GM12891 (cell line): ENCODE measurements around the gene MRRF.
A peak's percentile ranks its signal among the peaks of the same experiment; 100 is the strongest.

Experiments
- DNase-seq: peaks from one replicate; pipeline ENCODE4 v3.0.0; 2011; ENCODE audit warnings: low spot score; ENCODE audit not compliant: insufficient read length
- FAIRE-seq: peaks from 2 replicates; lab custom pipeline; 2011; peaks lifted over from hg19 to GRCh38; lab: Jason Lieb, UNC
- PAX5 ChIP-seq: IDR thresholded peaks from 2 replicates; pipeline ENCODE4 v1.6.1; 2011; ENCODE audit warnings: low read length, moderate library complexity, mild to moderate bottlenecking; ENCODE audit not compliant: insufficient read depth, severe bottlenecking
- POLR2A ChIP-seq: IDR thresholded peaks from 2 replicates; pipeline ENCODE4 v1.6.1; 2011; ENCODE audit warnings: low read depth, low read length, control low read depth
- POLR2AphosphoS5 ChIP-seq: IDR thresholded peaks from 2 replicates; pipeline ENCODE4 v1.6.1; 2011; ENCODE audit warnings: low read depth, low read length, control low read depth
- POU2F2 ChIP-seq: IDR thresholded peaks from 2 replicates; pipeline ENCODE4 v1.6.1; 2011; ENCODE audit warnings: low read depth, mild to moderate bottlenecking, control low read depth, low read length, moderate library complexity
- SPI1 ChIP-seq: IDR thresholded peaks from 2 replicates; pipeline ENCODE4 v1.6.1; 2011; ENCODE audit warnings: low read depth, low read length, control low read depth
- TAF1 ChIP-seq: IDR thresholded peaks from 2 replicates; pipeline ENCODE4 v1.6.1; 2011; ENCODE audit warnings: low read depth, low read length, control low read depth

MRRF gene

GRCh38 chr9:122228568-122229484 is 35.9 kb upstream of the MRRF start, which contains the start of gene LHX6:
Gene LHX6, minus strand, starts transcription at chr9:122228957. Its CDS starts 217 bp downstream, at chr9:122228740.
- DNase-seq (peak; percentile 42), FAIRE-seq (no peak)
- TF ChIP-seq POLR2AphosphoS5 (no peak), SPI1 (no peak), PAX5 (peak; percentile 31), TAF1 (no peak), POLR2A (no peak), POU2F2 (no peak)

- TF ChIP-seq SPI1 (no peak), POLR2A (no peak), POU2F2 (no peak), TAF1 (no peak), POLR2AphosphoS5 (no peak), PAX5 (no peak)
- no peak for DNase-seq
- no peak for FAIRE-seq
These were observed 35.2 kb upstream of the MRRF start for GRCh38 chr9:122229485-122229837.

GRCh38 chr9:122232796-122233306 is 31.8 kb upstream of the MRRF start:
- TF ChIP-seq TAF1 (no peak), POLR2AphosphoS5 (no peak), POU2F2 (no peak), PAX5 (no peak), SPI1 (no peak), POLR2A (no peak)
- FAIRE-seq, result no peak
- DNase-seq, result no peak

GRCh38 chr9:122234022-122234748 is 30.5 kb upstream of the MRRF start:
- FAIRE-seq (no peak), DNase-seq (no peak)
- TF ChIP-seq PAX5 (no peak), POU2F2 (no peak), TAF1 (no peak), POLR2A (no peak), POLR2AphosphoS5 (no peak), SPI1 (no peak)

- no peak for DNase-seq
- no peak for TF ChIP-seq TAF1
- no peak for TF ChIP-seq POU2F2
- no peak for TF ChIP-seq POLR2AphosphoS5
- no peak for TF ChIP-seq POLR2A
- TF ChIP-seq SPI1, result no peak
- TF ChIP-seq PAX5, result no peak
- FAIRE-seq, result no peak
These were observed 28.0 kb upstream of the MRRF start for GRCh38 chr9:122236681-122237080.

GRCh38 chr9:122239722-122240121 is 25.0 kb upstream of the MRRF start:
- DNase-seq (no peak), FAIRE-seq (no peak)
- TF ChIP-seq POLR2A (no peak), POU2F2 (no peak), SPI1 (no peak), POLR2AphosphoS5 (no peak), PAX5 (no peak), TAF1 (no peak)

GRCh38 chr9:122244349-122244748 is 20.3 kb upstream of the MRRF start:
- DNase-seq (no peak), FAIRE-seq (peak; percentile 61)
- no peak for TF ChIP-seq TAF1
- TF ChIP-seq POLR2A, result no peak
- TF ChIP-seq SPI1, result no peak
- no peak for TF ChIP-seq POU2F2

GRCh38 chr9:122246666-122247065 is 18.0 kb upstream of the MRRF start:
- DNase-seq (no peak), FAIRE-seq (no peak)
- TF ChIP-seq PAX5, result no peak
- no peak for TF ChIP-seq POLR2A
- no peak for TF ChIP-seq POU2F2
- no peak for TF ChIP-seq SPI1
- no peak for TF ChIP-seq TAF1
- TF ChIP-seq POLR2AphosphoS5, result no peak

GRCh38 chr9:122248448-122248865 is 16.2 kb upstream of the MRRF start:
- TF ChIP-seq SPI1 (no peak), POU2F2 (no peak), PAX5 (no peak), POLR2A (no peak), TAF1 (no peak), POLR2AphosphoS5 (no peak)
- FAIRE-seq, result no peak
- no peak for DNase-seq

- TF ChIP-seq PAX5 (no peak), POLR2AphosphoS5 (no peak), TAF1 (no peak), SPI1 (no peak), POU2F2 (no peak), POLR2A (no peak)
- FAIRE-seq (no peak), DNase-seq (no peak)
These were observed 13.3 kb upstream of the MRRF start for GRCh38 chr9:122251351-122251750.
